GM13976 (cell line): ENCODE measurements around the gene MAP1S.

Source experiments
- DNase-seq: peaks from one replicate; pipeline ENCODE4 v3.0.0; 2012; ENCODE audit warnings: low spot score
- CTCF ChIP-seq: IDR thresholded peaks from 2 replicates; pipeline ENCODE4 v1.5.1; 2012; ENCODE audit warnings: borderline replicate concordance, mild to moderate bottlenecking; ENCODE audit not compliant: insufficient read depth; ENCODE audit errors: extremely low read depth, missing control alignments, control extremely low read depth
- in situ Hi-C: fragments of 300-500 bp; cut with MboI; formaldehyde crosslinking; loops from one replicate; pipeline ENCODE4 v1.12.0; 2022; ENCODE audit warnings: low sequenced_read_pairs, mixed read lengths, inconsistent platforms; ENCODE audit not compliant: unreplicated experiment

Gene MAP1S

GRCh38 chr19:17718947-17719711 is at the start of gene MAP1S:
TSS of gene MAP1S (plus strand) at chr19:17719480. CDS start at chr19:17719503, 23 bp downstream.
- no peak for TF ChIP-seq CTCF
- in situ Hi-C loops, result no loop called here
- DNase-seq, result peak; percentile 94

GRCh38 chr19:17671906-17672305 is 47.4 kb upstream of the MAP1S start:
- DNase-seq, result no peak
- in situ Hi-C loops, result no loop called here
- no peak for TF ChIP-seq CTCF

- no peak for TF ChIP-seq CTCF
- in situ Hi-C loops, result no loop called here
- no peak for DNase-seq
Measured at GRCh38 chr19:17673937-17674799, 45.1 kb upstream of the MAP1S start.

GRCh38 chr19:17676295-17676694 is 43.0 kb upstream of the MAP1S start:
- in situ Hi-C loops, result no loop called here
- no peak for TF ChIP-seq CTCF
- DNase-seq, result no peak

- DNase-seq, result peak; percentile 47
- in situ Hi-C loops, result no loop called here
- TF ChIP-seq CTCF, result no peak
Measured at GRCh38 chr19:17677002-17677401, 42.3 kb upstream of the MAP1S start.

- in situ Hi-C loops, result no loop called here
- no peak for DNase-seq
- no peak for TF ChIP-seq CTCF
Measured at GRCh38 chr19:17678836-17679235, 40.4 kb upstream of the MAP1S start.
